ENCODE measurements around the gene PRM3.

Gene PRM3

GRCh38 chr16:11258553-11259492 lies 14.6 kb downstream of the PRM3 start:
- no peak for DNase-seq

- no peak for DNase-seq
Measured at GRCh38 chr16:11257131-11257938, 16.1 kb downstream of the PRM3 start.

- no peak for DNase-seq
Measured at GRCh38 chr16:11256661-11257130, 16.7 kb downstream of the PRM3 start.

GRCh38 chr16:11255737-11256660 lies 17.4 kb downstream of the PRM3 start, which contains the start of gene SOCS1:
Gene SOCS1, minus strand, starts transcription at chr16:11256204. Its CDS starts 726 bp downstream, at chr16:11255478.
- no peak for DNase-seq

- DNase-seq = no peak
Measured at GRCh38 chr16:11254913-11255736, 18.3 kb downstream of the PRM3 start.

- DNase-seq = no peak
Measured at GRCh38 chr16:11253995-11254912, 19.2 kb downstream of the PRM3 start.

GRCh38 chr16:11253009-11253994 lies 20.1 kb downstream of the PRM3 start:
- no peak for DNase-seq

GRCh38 chr16:11252482-11252931 lies 20.9 kb downstream of the PRM3 start:
- DNase-seq = no peak

GRCh38 chr16:11251525-11252481 lies 21.6 kb downstream of the PRM3 start:
- no peak for DNase-seq

- no peak for DNase-seq
Measured at GRCh38 chr16:11250786-11251524, 22.5 kb downstream of the PRM3 start.

GRCh38 chr16:11250091-11250785 lies 23.2 kb downstream of the PRM3 start:
- no peak for DNase-seq

GRCh38 chr16:11249233-11250061 lies 24.0 kb downstream of the PRM3 start:
- DNase-seq = no peak

GRCh38 chr16:11248133-11248532 lies 25.3 kb downstream of the PRM3 start:
- no peak for DNase-seq

- DNase-seq = no peak
Measured at GRCh38 chr16:11245988-11246387, 27.4 kb downstream of the PRM3 start.

- DNase-seq = no peak
Measured at GRCh38 chr16:11245222-11245737, 28.1 kb downstream of the PRM3 start.

Measured in cortex of kidney (tissue), 1 donor.